Measurements from ENCODE around the gene EXPH5. TPM values are rescaled to one million over a fixed set of nuclear protein-coding genes. Genes with fewer than 3 reads are reported as not detected.

Gene EXPH5
- total and polyA plus RNA-seq, 9 of the 15 experiments (the other 6 are each of a cell fraction or from before 2014, with no cell fraction given), result 1.3 to 8.5 (median 4.8) TPM

GRCh38 chr11:108551651-108552462 lies 41.7 kb downstream of the EXPH5 start (continued):
- no peak for TF ChIP-seq NR2C2 (CRISPR knock-in tag; IDR thresholded peaks at IDR 0.05)
- TF ChIP-seq NR2C2 (tag; IDR thresholded peaks at IDR 0.05), result peak; percentile 17; the same call in 1 of the 2 replicates
- no peak; the same call in 1 of the 2 replicates for TF ChIP-seq ELF4 (CRISPR knock-in tag; IDR thresholded peaks at IDR 0.05)
- 0 out of 2 replicates have a peak, but pooled peaks have one; percentile 49 for TF ChIP-seq FOXM1 (IDR thresholded peaks at IDR 0.05; ENCODE audit: low read depth)
- no peak for TF ChIP-seq FOXM1 (CRISPR knock-in tag; IDR thresholded peaks at IDR 0.05; ENCODE audit: low read depth)
- peak; percentile 58; the same call in 1 of the 2 replicates for TF ChIP-seq MTA2 (IDR thresholded peaks at IDR 0.05; ENCODE audit: low read depth)
- TF ChIP-seq SMARCE1 (IDR thresholded peaks at IDR 0.05), result peak; percentile 50; the same call in 1 of the 2 replicates
- TF ChIP-seq JUND (IDR thresholded peaks at IDR 0.05; ENCODE audit: borderline replicate concordance, low read depth, low read length), result peak; percentile 72; the same call in 1 of the 2 replicates
- peak; percentile 64; the same call in 1 of the 3 replicates for TF ChIP-seq JUND (tag; IDR thresholded peaks at IDR 0.05; ENCODE audit: borderline replicate concordance, low read depth, low read length)
- no peak for TF ChIP-seq MAFK (IDR thresholded peaks at IDR 0.05; ENCODE audit: low read length)
- no peak for TF ChIP-seq HMGXB4 (CRISPR knock-in tag; IDR thresholded peaks at IDR 0.05)
- peak; percentile 79 for TF ChIP-seq STAT5A (IDR thresholded peaks at IDR 0.05; ENCODE audit: borderline replicate concordance, low read length)
- peak; percentile 85 for TF ChIP-seq PRDM10 (IDR thresholded peaks at IDR 0.05; ENCODE audit: partially characterized antibody)
- TF ChIP-seq ZNF644 (tag; IDR thresholded peaks at IDR 0.05; ENCODE audit: low read depth), result peak; percentile 18; the same call in 1 of the 2 replicates
- TF ChIP-seq HES1 (IDR thresholded peaks at IDR 0.05; ENCODE audit: low read depth), result peak; percentile 42; the same call in 1 of the 2 replicates
- peak; percentile 44; the same call in 1 of the 2 replicates for TF ChIP-seq CXXC5 (CRISPR knock-in tag; IDR thresholded peaks at IDR 0.05)
- peak; percentile 23 for TF ChIP-seq MEIS2 (IDR thresholded peaks at IDR 0.05; ENCODE audit: partially characterized antibody)
- peak; percentile 50; the same call in 1 of the 2 replicates for TF ChIP-seq GATAD2A (IDR thresholded peaks at IDR 0.05)
- no peak for TF ChIP-seq BRF1 (IDR thresholded peaks at IDR 0.05; ENCODE audit: borderline replicate concordance, extremely low read depth, insufficient read length)
- 0 out of 2 replicates have a peak, but pooled peaks have one; percentile 16 for TF ChIP-seq E2F1 (CRISPR knock-in tag; IDR thresholded peaks at IDR 0.05)
- no peak for TF ChIP-seq ZNF586 (CRISPR knock-in tag; conservative IDR thresholded peaks at IDR 0.05)
